ENCODE data around the gene SIGLEC12.

The SIGLEC12 gene

DNA sequence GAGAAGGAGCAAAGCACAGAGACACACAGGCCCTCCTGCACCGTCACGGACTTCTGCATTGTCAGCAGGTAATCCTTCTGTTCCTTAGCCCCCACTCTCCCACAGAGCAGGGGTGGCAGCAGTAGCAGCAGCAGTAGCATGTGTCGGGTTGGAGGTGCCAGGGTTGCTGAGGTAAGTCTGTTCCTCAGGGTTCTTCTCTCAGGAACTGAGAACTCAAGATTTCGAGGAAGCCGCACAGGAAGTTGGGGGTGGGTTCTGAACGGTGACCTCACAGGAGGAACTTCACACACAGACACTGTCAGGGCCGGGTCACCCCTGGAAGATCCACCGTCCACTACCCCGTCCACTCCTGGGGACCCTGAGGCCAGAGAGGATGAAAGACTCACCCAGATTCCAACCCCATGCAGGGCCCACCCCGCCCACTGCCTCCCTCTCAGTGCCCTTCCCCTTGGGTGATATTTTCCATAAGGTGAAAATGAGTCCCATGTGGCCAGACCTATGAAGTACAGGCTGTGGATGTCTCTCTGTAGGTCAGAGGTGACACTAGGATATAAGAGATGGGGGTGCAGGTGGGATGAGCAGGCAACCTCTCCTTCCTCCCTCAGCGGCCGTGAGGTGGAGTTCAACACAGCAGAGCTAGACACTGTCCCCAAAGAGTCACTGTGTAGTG, at the start of gene SIGLEC12:
SIGLEC12 (minus strand) TSS at position 207 of the 670 bp plus-strand sequence; CDS start at position 140, 67 bp downstream.
- DNase-seq (ENCODE audit: low spot score) = peak; percentile 38

DNA sequence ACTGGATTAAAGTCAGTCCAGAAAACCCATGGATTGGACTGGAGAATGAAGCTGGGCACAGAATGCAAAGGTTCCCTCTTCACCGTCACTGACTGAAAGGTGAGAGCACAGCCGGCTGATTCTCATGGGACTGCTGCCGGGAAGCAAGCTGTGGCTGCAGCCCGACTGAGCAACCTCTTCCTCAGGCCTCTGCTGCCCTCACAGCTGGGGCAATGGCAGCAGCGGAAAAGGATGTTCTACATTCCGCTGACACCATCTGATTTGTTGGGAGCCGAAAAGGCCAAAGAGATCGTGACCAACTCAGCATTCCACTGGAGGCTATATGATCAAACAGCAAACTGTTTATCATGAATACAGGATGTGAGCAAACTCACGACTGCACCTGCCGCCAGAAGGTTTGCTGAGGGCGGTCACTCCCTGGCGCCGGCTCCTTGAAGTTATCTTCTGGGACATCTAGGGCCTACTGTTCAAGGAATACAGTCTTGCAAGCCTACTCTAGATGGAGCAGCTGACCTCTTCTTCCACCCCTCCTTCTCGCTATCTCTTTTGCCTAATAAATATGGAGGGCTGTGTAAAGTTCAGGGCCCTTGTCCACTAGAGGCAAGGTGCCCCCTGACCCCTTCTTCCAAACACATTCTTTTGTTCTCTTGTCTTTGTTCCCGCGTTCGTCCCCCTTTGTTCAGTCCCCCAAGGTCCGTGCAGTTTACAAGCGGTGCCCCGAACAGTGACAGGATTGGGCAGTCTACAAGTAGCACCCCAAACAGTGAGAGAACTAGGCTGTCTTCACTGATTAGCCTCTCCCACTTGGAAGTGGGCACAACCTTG, 49.5 kb upstream of the SIGLEC12 start:
- no peak for DNase-seq (ENCODE audit: low spot score)

GRCh38 chr19:51549533-51550324, 48.1 kb upstream of the SIGLEC12 start:
- no peak for DNase-seq (ENCODE audit: low spot score)

DNA sequence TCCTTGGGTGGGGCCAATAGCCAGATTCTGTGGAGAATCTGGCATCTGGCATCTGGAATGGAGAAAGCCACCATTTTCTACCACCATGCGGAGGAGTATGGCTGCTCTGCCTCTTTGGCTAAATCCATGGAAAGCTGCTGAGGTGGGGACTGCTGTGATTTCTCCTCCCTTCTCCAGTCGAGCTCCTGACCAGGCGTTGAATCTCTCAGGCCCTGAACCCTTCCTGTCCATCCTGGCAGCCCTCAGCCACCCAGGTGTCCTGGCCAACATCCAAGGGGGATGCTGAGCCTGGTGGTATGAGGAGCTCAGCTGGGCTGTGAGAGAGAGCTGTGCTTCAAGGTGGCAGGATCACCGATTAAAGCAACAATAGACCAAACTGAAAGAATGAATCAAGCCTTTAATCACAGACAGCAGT, 47.3 kb upstream of the SIGLEC12 start:
- no peak for DNase-seq (ENCODE audit: low spot score)

DNA sequence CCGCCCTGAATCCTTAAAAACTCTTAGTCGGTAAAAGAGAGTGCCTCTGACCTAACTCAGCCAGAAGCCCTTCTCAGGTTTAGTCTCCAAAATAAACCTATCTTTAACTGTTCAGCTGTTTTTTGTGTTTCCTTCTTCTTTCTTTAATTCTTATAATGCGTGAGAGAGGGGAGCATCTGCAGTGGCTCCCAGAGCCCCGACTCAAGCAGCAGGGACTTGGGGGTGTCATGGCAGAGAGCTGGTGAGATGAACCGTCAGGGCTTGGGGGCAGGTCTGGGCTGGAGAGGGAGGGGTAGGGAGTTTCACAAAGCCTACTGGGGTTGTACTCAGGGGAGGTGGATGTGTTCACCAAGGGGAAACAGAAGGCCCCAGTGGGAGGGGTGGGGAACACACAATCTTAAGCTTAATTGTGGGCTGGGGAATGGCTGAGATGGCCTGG, 46.6 kb upstream of the SIGLEC12 start:
- DNase-seq (ENCODE audit: low spot score) = no peak

DNA sequence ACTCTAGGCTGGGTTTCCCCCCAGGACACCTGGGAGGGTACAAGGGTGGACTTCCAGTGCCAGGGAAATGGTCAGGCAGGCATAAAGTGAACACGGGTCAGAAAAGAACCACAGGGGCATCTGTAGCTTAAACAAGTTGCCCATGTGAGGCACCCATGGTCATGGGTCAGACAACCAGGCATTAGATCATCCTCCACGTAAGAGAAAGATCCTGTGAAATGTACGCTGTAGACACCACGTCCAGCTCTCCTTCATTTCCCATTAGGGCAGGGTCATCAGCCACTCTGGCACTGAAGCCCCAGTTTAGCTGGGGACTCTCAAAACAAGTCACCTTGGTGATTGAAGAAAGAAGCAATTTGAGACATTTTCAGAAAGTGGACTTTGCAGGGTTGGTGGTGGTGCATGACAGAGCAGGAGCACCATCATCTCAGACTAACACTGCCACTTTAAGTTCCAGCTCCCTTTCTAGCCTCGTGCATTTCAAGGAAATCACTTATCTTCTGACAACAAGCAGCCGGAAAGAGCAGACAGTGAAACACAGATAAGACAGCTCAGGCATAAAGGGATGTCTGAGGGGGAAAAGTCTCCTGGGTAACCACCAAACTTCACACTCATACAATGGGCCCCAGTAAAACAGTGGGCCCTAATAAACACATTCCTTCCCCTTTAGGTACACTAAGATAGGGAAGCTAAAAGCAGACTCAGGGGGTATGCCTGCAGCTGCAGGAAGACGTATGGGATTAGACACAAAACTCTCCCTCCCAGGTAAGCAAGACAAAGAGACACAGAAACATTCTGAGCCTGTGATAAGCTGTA, 46.0 kb upstream of the SIGLEC12 start:
- DNase-seq (ENCODE audit: low spot score) = no peak

DNA sequence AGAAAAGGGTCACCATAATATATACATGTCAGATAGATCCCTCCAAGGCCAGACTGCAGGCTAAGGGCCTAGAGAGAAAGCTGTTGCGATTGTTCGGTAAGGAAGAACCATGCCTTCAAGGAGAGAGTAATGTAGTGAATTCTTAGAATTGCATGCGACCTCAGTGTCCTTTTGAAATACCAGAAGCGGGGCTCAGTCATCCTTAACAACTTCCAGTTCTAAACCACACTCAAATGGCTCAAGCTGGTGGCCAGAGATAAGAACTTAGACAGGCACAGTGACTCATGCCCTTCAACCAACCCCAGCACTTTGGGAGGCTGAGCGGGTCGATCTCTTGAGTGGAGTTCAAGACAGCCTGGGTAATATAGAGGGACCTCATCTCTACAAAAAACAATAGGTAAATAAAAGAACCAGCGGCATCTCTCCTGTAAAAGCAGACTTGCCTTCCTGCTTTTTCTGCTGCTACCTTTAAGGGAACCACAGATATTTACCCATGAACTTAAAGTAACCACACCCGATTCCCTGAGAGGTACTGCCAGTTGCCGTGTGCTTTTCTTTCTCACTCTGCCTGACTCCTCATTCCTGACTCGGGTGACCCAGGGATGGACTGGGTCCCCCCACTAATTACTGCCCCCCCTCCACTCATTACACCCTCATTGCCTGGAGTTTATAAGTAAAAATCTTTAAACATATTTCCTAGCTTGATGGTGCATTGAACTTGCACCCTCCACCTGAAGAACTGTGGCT, 45.2 kb upstream of the SIGLEC12 start:
- DNase-seq (ENCODE audit: low spot score) = no peak

DNA sequence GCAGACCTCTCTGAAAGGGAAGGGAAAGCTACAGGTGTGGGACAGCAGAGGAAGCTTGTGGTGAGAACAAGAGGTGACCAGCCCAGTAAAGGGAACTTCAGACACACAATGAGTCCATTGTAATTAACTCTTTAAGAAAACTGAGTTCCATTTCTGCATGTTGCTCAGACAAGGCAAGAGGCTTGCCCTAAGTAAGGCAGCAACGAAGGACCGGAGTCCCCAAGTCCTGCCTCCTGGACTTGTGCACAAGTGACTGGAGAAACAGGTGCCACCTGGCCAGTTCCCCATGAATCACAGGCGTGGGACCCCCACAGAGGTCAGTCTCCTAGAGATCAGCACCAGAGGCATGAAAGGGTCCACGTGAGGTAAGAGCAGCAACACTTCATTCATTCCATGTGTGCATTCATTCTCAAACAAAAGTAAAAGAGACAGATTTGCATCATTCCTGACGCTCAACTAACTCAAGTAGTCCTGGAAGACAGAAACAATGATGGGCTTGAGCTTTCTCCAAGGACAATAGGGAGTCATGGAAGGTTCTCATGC, 44.6 kb upstream of the SIGLEC12 start:
- no peak for DNase-seq (ENCODE audit: low spot score)

GRCh38 chr19:51544038-51544437, 42.4 kb upstream of the SIGLEC12 start:
- DNase-seq (ENCODE audit: low spot score) = no peak

DNA sequence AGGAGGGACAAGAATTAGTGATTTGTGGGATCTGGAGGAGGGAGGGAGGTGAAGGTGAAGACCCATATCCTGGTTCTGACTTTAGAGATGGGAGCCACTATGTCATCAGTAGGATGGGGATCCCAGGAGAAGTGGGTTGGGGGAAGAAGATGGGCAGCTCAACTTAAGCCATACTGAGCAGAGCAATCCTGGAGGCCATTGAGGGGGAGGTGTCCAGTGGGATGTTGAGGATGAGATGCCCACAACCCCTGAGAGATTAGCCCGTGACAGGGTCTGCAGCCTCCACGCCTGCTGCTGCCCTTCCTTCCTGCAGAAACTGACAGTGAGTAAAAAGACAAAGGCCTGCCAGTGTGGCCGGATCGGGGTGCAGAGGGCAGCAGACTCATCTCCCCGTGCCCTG, 41.1 kb upstream of the SIGLEC12 start:
- no peak for DNase-seq (ENCODE audit: low spot score)

DNA sequence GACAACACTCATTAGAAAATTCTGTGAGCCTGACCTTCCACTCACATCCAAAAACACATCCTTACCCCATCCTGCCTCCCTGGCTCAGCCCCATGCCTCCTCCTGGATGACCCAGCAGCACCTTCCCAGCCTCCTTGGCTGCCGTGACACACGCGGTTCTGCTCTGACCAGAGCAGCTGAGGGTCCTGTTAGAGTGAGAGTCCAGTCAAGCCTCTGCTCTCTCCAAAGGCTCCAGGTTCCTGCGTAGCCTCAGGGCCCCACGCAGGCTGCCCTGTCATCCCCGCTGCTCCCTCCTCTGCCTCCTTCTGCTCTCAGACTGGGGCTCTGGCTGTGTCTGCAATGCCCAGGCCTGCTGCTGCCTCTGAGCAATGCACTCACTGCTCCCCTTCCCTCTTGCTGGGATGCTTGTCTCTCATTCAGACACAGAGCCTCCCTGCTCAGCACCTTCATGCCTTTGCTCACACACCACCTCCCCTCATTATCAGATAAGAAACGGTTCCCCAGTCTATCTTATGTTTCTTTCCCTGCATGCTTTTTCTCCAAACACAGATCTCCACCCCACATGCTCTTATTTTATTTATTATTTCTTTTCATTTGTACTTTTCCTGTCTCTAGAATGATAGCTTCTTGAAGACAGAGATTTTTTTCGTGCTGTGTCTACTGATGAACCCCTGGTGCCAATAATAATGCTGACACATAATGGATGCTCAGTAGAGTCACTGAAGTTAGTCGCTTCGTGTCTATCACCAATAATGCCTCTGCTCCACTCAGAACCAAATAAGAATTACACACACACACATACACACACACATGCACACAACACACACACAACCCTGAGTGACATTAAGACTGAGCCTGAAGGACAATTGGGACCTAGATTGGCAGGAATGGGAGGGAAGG, 40.1 kb upstream of the SIGLEC12 start:
- DNase-seq (ENCODE audit: low spot score) = no peak

DNA sequence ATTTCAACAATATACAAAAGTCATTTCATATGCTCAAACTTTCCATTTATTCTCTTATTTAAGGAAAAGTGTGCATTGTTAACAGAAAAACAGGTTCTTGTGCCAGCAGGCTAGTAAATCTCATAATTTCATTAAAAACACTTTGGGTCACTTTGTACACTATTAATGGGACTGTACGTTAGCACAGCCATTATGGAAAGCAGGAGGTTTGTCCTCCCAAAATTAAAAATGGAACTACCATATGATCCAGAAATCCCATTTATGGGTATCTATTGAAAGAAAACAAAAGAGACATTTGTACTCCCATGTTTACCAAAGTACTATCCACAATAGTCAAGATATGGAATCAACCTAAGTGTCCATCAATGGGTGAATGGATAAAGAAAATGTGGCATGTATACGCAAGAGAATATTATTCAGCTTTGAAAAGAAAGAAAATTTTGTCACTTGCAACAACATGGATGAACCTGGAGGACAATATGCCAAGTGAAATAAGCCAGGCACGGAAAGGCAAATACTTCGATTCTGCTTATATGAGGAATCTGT, 38.3 kb upstream of the SIGLEC12 start:
- no peak for DNase-seq (ENCODE audit: low spot score)

- DNase-seq (ENCODE audit: low spot score) = no peak
These were observed 33.9 kb upstream of the SIGLEC12 start for GRCh38 chr19:51535535-51535934.

GRCh38 chr19:51531349-51532315, 30.0 kb upstream of the SIGLEC12 start, which contains the start of gene SIGLEC6:
Gene SIGLEC6, minus strand, starts transcription at chr19:51531670. Its CDS starts 22 bp downstream, at chr19:51531648.
- peak; percentile 48 for DNase-seq (ENCODE audit: low spot score)

DNA sequence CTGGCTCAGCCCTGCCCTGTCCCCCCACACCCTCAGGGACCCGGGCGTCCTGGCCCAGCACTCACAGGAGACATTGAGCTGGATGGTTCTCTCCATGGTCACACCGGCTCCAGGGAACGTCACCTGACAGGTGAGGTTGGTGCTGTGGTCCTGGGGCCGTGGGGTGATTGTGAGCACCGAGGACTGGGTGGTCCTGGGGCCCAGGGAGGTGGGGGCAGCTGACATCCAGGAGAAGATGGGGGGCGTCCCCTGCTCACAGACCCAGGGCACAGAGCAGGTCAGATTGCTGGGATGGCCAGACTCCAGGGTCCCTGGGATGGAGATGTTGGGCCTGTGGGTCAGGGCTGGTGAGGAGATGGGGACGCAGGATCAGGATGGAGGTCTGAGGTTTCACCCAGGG, 29.0 kb upstream of the SIGLEC12 start:
- DNase-seq (ENCODE audit: low spot score) = no peak

DNA sequence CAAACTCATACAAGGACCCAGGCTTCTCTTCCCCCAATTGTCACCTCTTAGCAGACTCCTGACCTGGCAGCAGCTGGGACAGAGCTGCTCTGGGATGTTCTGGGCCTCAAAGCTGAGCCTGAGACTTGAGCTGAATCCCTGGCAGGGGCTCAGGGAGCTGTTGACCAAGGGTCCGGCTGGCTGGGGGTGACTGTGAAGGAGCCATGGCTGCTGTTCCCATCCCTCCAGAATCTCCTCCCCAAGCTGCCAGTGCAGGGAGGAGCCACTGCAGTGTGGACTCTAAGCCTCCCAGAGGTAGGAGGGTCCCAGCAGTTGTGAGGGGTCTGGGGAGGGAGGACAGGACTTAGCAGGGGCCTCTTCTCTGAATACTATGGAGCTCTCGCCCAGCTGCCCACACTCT, 27.7 kb upstream of the SIGLEC12 start:
- DNase-seq (ENCODE audit: low spot score) = no peak

DNA sequence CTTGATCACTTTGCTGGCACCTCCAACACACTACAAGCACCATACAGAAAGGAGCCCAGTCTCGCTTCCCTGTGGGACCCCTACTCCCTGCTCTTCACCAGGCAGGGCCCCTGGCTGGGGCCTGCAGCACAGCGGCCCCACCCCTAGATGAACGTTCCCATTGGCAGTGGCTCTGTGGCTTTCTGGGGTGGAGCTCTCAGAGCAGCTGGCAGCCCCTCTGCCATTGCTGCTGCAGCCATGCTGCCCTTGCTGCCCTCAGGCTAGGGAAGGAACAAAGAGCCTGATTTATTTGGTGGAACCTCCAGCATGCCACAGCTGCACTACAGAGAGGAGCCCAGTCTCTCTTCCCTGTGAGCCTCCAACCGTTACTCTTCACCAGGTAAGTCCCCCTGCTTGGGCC, 24.1 kb upstream of the SIGLEC12 start:
- no peak for DNase-seq (ENCODE audit: low spot score)

GRCh38 chr19:51524666-51525264, 23.2 kb upstream of the SIGLEC12 start:
- DNase-seq (ENCODE audit: low spot score) = no peak

Measured in globus pallidus (tissue), 1 donor.